SK-N-SH treated with all-trans-retinoic acid at 6 μM for 48 hours (cell line): ENCODE data around the gene TAAR9.

ENCODE experiments used
- ATAC-seq: fragments of 200-7000 bp; cut with Tn5 transposase; 3 replicates; pipeline ENCODE4 v1.9.1; 2020; ENCODE audit warnings: mild to moderate bottlenecking, moderate library complexity
- ARNTL ChIP-seq: fragments of 450-650 bp; formaldehyde crosslinking; IDR thresholded peaks from 2 replicates; pipeline ENCODE4 v1.5.0; 2020; ENCODE audit warnings: low read depth, mild to moderate bottlenecking, moderate library complexity, borderline replicate concordance
- BACH2 ChIP-seq: fragments of 250-450 bp; sonication (Bioruptor Pico); IDR thresholded peaks from 2 replicates; pipeline ENCODE4 v1.9.0; 2021; ENCODE audit warnings: mild to moderate bottlenecking, borderline replicate concordance
- CSDC2 ChIP-seq: fragments of 250-450 bp; sonication (Bioruptor Pico); IDR thresholded peaks from 2 replicates; pipeline ENCODE4 v1.5.0; 2020; ENCODE audit warnings: mild to moderate bottlenecking, moderate library complexity
- CSRNP3 ChIP-seq: fragments of 250-450 bp; sonication (Bioruptor Pico); IDR thresholded peaks from 2 replicates; pipeline ENCODE4 v1.5.1; 2021; ENCODE audit warnings: mild to moderate bottlenecking, moderate library complexity
- ESRRG ChIP-seq: fragments of 250-450 bp; sonication (Bioruptor Pico); IDR thresholded peaks from 2 replicates; pipeline ENCODE4 v1.6.1; 2021; ENCODE audit warnings: mild to moderate bottlenecking
- GLIS3 ChIP-seq: fragments of 250-450 bp; sonication (Bioruptor Pico); IDR thresholded peaks from 2 replicates; pipeline ENCODE4 v1.5.0; 2020; ENCODE audit warnings: mild to moderate bottlenecking, moderate library complexity
- ISL1 ChIP-seq: fragments of 250-450 bp; sonication (Bioruptor Pico); IDR thresholded peaks from 2 replicates; pipeline ENCODE4 v2.1.2; 2022; ENCODE audit warnings: mild to moderate bottlenecking, moderate library complexity
- OSR1 ChIP-seq: fragments of 250-450 bp; sonication (Bioruptor Pico); IDR thresholded peaks from 2 replicates; pipeline ENCODE4 v1.8.0; 2022; ENCODE audit warnings: moderate library complexity, mild to moderate bottlenecking, inconsistent platforms
- PATZ1 ChIP-seq: fragments of 250-450 bp; sonication (Bioruptor Pico); IDR thresholded peaks from 2 replicates; pipeline ENCODE4 v1.8.0; 2020; ENCODE audit warnings: mild to moderate bottlenecking, moderate library complexity, borderline replicate concordance
- POU6F1 ChIP-seq: fragments of 250-450 bp; sonication (Bioruptor Pico); IDR thresholded peaks from 2 replicates; pipeline ENCODE4 v1.8.0; 2021; ENCODE audit warnings: low read depth, mild to moderate bottlenecking, moderate library complexity, borderline replicate concordance
- PPARA ChIP-seq: fragments of 250-450 bp; sonication (Bioruptor Pico); IDR thresholded peaks from 2 replicates; pipeline ENCODE4 v1.5.0; 2020; ENCODE audit warnings: mild to moderate bottlenecking, borderline replicate concordance
- RARB ChIP-seq: fragments of 250-450 bp; sonication (Bioruptor Pico); IDR thresholded peaks from 2 replicates; pipeline ENCODE4 v1.8.0; 2021; ENCODE audit warnings: mild to moderate bottlenecking, moderate library complexity
- SNAI2 ChIP-seq: fragments of 250-450 bp; sonication (Bioruptor Pico); IDR thresholded peaks from 2 replicates; pipeline ENCODE4 v1.5.0; 2020; ENCODE audit warnings: mild to moderate bottlenecking, moderate library complexity
- TCF4 ChIP-seq: fragments of 250-450 bp; sonication (Bioruptor Pico); IDR thresholded peaks from 2 replicates; pipeline ENCODE4 v1.8.0; 2021; ENCODE audit warnings: mild to moderate bottlenecking, moderate library complexity, borderline replicate concordance
- TOX ChIP-seq: fragments of 250-450 bp; sonication (Bioruptor Pico); IDR thresholded peaks from 2 replicates; pipeline ENCODE4 v1.8.0; 2021; ENCODE audit warnings: mild to moderate bottlenecking, moderate library complexity, borderline replicate concordance
- TSHZ2 ChIP-seq: fragments of 250-450 bp; sonication (Bioruptor Pico); IDR thresholded peaks from 2 replicates; pipeline ENCODE4 v1.5.0; 2020; ENCODE audit warnings: mild to moderate bottlenecking, moderate library complexity
- ZC3H10 ChIP-seq: fragments of 250-450 bp; sonication (Bioruptor Pico); IDR thresholded peaks from 2 replicates; pipeline ENCODE4 v1.5.1; 2021; ENCODE audit warnings: mild to moderate bottlenecking, moderate library complexity
- ZFP3 ChIP-seq: fragments of 250-450 bp; sonication (Bioruptor Pico); IDR thresholded peaks from 2 replicates; pipeline ENCODE4 v1.5.0; 2020; ENCODE audit warnings: mild to moderate bottlenecking, moderate library complexity
- ZFP30 ChIP-seq: fragments of 450-650 bp; formaldehyde crosslinking; IDR thresholded peaks from 2 replicates; pipeline ENCODE4 v1.5.0; 2022; ENCODE audit warnings: mild to moderate bottlenecking, moderate library complexity
- ZNF565 ChIP-seq: fragments of 450-650 bp; formaldehyde crosslinking; conservative IDR thresholded peaks from 2 replicates; pipeline ENCODE4 v1.5.0; 2020; ENCODE audit warnings: low read depth, mild to moderate bottlenecking, moderate library complexity
- ZNF70 ChIP-seq: fragments of 450-650 bp; formaldehyde crosslinking; IDR thresholded peaks from 2 replicates; pipeline ENCODE4 v1.5.0; 2020; ENCODE audit warnings: mild to moderate bottlenecking, moderate library complexity
- ZNF8 ChIP-seq: fragments of 450-650 bp; formaldehyde crosslinking; IDR thresholded peaks from 2 replicates; pipeline ENCODE4 v1.5.0; 2020; ENCODE audit warnings: mild to moderate bottlenecking, moderate library complexity

The TAAR9 gene

GRCh38 chr6:132537145-132537544 lies 932 bp upstream of the TAAR9 start:
- ATAC-seq = no peak
- TF ChIP-seq ZFP30 (CRISPR knock-in tag) = no peak
- TF ChIP-seq GLIS3 = no peak
- TF ChIP-seq ZNF70 = no peak
- TF ChIP-seq TOX (CRISPR knock-in tag) = no peak
- no peak for TF ChIP-seq ZNF8
- TF ChIP-seq CSDC2 = no peak
- TF ChIP-seq ARNTL (CRISPR knock-in tag) = no peak
- no peak for TF ChIP-seq ZFP3
- no peak for TF ChIP-seq ESRRG (CRISPR knock-in tag)
- TF ChIP-seq BACH2 (CRISPR knock-in tag) = no peak
- no peak for TF ChIP-seq SNAI2 (CRISPR knock-in tag)
- no peak for TF ChIP-seq ZC3H10 (CRISPR knock-in tag)

GRCh38 chr6:132544826-132545225 lies 6.7 kb downstream of the TAAR9 start:
- ATAC-seq = no peak
- TF ChIP-seq TOX (CRISPR knock-in tag) (no peak), ISL1 (CRISPR knock-in tag) (no peak), TSHZ2 (CRISPR knock-in tag) (no peak), PPARA (CRISPR knock-in tag) (no peak), TCF4 (CRISPR knock-in tag) (no peak), ZNF70 (no peak), CSRNP3 (CRISPR knock-in tag) (no peak), ZNF8 (no peak), RARB (no peak), ZC3H10 (CRISPR knock-in tag) (no peak), ZFP3 (no peak), ZNF565 (no peak), ESRRG (CRISPR knock-in tag) (no peak), PATZ1 (CRISPR knock-in tag) (no peak), OSR1 (CRISPR knock-in tag) (no peak)

GRCh38 chr6:132548746-132549463 lies 10.8 kb downstream of the TAAR9 start:
- ATAC-seq = no peak
- TF ChIP-seq ZNF70 (no peak), ISL1 (CRISPR knock-in tag) (no peak), CSDC2 (no peak), SNAI2 (CRISPR knock-in tag) (no peak), GLIS3 (no peak), ZFP3 (no peak), ARNTL (CRISPR knock-in tag) (no peak), CSRNP3 (CRISPR knock-in tag) (no peak), OSR1 (CRISPR knock-in tag) (no peak), ZNF565 (no peak), POU6F1 (no peak), PPARA (CRISPR knock-in tag) (no peak), BACH2 (CRISPR knock-in tag) (no peak), ZC3H10 (CRISPR knock-in tag) (no peak), ZFP30 (CRISPR knock-in tag) (no peak), ZNF8 (no peak)
